Upper lobe of left lung (tissue), 6 donors: ENCODE data around the gene SUPT3H. TPM values are rescaled to one million over a fixed set of nuclear protein-coding genes. Genes with fewer than 3 reads are reported as not detected.

Experiments
- ATAC-seq, 2 donors: fragments of 200-7000 bp; cut with Tn5 transposase; one replicate each; pipeline ENCODE4 v1.9.1; 2022; ENCODE audit warnings: mild to moderate bottlenecking in 2 of 2, moderate library complexity in 2 of 2; ENCODE audit not compliant: low FRiP score in 2 of 2
- DNase-seq, 2 donors: peaks; one replicate each; pipeline ENCODE4 v3.0.0-alpha.2; 2019 to 2020
- H3K27ac ChIP-seq, 4 donors: fragments of 200-600 bp; sonication (generic); one replicate each; pipeline ENCODE4 v1.5.1; 2016 to 2019
- H3K27me3 ChIP-seq, 4 donors: fragments of 200-600 bp; sonication (generic); one replicate each; pipeline ENCODE4 v1.5.1; 2017 to 2019
- H3K36me3 ChIP-seq, 4 donors: fragments of 200-600 bp; sonication (generic); one replicate each; pipeline ENCODE4 v1.5.1; 2016 to 2019
- H3K4me1 ChIP-seq, 4 donors: fragments of 200-600 bp; sonication (generic); one replicate each; pipeline ENCODE4 v1.5.1; 2018 to 2019
- H3K4me3 ChIP-seq, 4 donors: fragments of 200-600 bp; sonication (generic); one replicate each; pipeline ENCODE4 v1.5.1; 2017 to 2019; ENCODE audit warnings: mild to moderate bottlenecking in 2 of 4, moderate library complexity in 1 of 4
- H3K9me3 ChIP-seq, 4 donors: fragments of 200-600 bp; sonication (generic); one replicate each; pipeline ENCODE4 v1.5.1; 2018 to 2019
- CTCF ChIP-seq, 6 experiments: fragments of 450-650 bp in 4 of 6; fragments of 200-600 bp in 2 of 6; sonication (generic) in 2 of 6; IDR thresholded peaks; one replicate each; pipeline ENCODE4 v1.5.1; 2016 to 2019; ENCODE audit warnings: antibody characterized with exemption in 6 of 6
- EP300 ChIP-seq, 4 donors: sonication (generic); formaldehyde crosslinking; IDR thresholded peaks; one replicate each; pipeline ENCODE4 v1.5.1; 2017; ENCODE audit warnings: antibody characterized with exemption in 4 of 4, control low read depth in 2 of 4
- POLR2A ChIP-seq, 4 donors: fragments of 450-650 bp; IDR thresholded peaks; one replicate each; pipeline ENCODE4 v1.5.1; 2016 to 2017; ENCODE audit warnings: antibody characterized with exemption in 4 of 4, mild to moderate bottlenecking in 2 of 4
- POLR2AphosphoS5 ChIP-seq, 2 donors: sonication (generic); formaldehyde crosslinking; IDR thresholded peaks; one replicate each; pipeline ENCODE4 v1.5.1; 2017; ENCODE audit warnings: antibody characterized with exemption in 2 of 2
- WGBS, 2 donors: methylation state at CpG; one replicate each; pipeline ENCODE4 v1.1.5; 2017 to 2018; 5-methylcytosine and 5-hydroxymethylcytosine counted together
- total RNA-seq, 6 donors: library from RNA; depleted of rRNA in 4 of 6; stranded (reverse); fragments of >200 nt in 4 of 6; gene quantifications; one replicate each; pipeline versions ENCODE4 v1.1.0 to v1.2.1, GENCODE V29; 2016 to 2021
- donor health status: DM: no; HTN: no; CAD: no; lungs with moderate emphysema.
- donor health status: DM: no; HTN: yes; CAD: no; lungs with severe emphysema.

Gene SUPT3H
- total RNA-seq, 6 donors from 2014 or later, result 6.4 to 45.1 (median 8.9) TPM

- Histone ChIP-seq H3K27ac (no peak overlapping the region), H3K9me3 (peaks cover 0 to 10% (median 7%) of the 10 kb centered on the region in 4 donors), H3K36me3 (no peaks in the 10 kb centered on the region), H3K27me3 (no peaks in the 10 kb centered on the region), H3K4me3 (no peak overlapping the region), H3K4me1 (no peaks in the 10 kb centered on the region)
- 47 to 63% methylated on average over 1 of the region's 1 CpG for WGBS, 2 donors
- DNase-seq (no peak), ATAC-seq (no peak)
- TF ChIP-seq CTCF (IDR thresholded peaks at IDR 0.05) (no peak), POLR2AphosphoS5 (IDR thresholded peaks at IDR 0.05) (no peak), POLR2A (IDR thresholded peaks at IDR 0.05) (no peak), EP300 (IDR thresholded peaks at IDR 0.05) (no peak)
These were observed 245.0 kb downstream of the SUPT3H start for GRCh38 chr6:45132658-45133294.

- TF ChIP-seq POLR2A (IDR thresholded peaks at IDR 0.05), result no peak
- TF ChIP-seq POLR2AphosphoS5 (IDR thresholded peaks at IDR 0.05), result no peak
- TF ChIP-seq EP300 (IDR thresholded peaks at IDR 0.05), result no peak
- TF ChIP-seq CTCF (IDR thresholded peaks at IDR 0.05), result no peak
- Histone ChIP-seq H3K36me3 (no peaks in the 10 kb centered on the region), H3K4me3 (no peak overlapping the region), H3K27ac (no peak overlapping the region), H3K27me3 (no peaks in the 10 kb centered on the region), H3K9me3 (peaks cover 0 to 10% (median 7%) of the 10 kb centered on the region in 4 donors), H3K4me1 (no peaks in the 10 kb centered on the region)
- DNase-seq, result no peak
- ATAC-seq, result no peak
- 38 to 76% methylated on average over 1 of the region's 1 CpG for whole genome bisulfite sequencing, 2 donors
These were observed 245.7 kb downstream of the SUPT3H start for GRCh38 chr6:45132059-45132458.

GRCh38 chr6:45129051-45129450 is 248.7 kb downstream of the SUPT3H start:
- ATAC-seq, result no peak

GRCh38 chr6:45127185-45127584 is 250.5 kb downstream of the SUPT3H start:
- H3K4me1 ChIP-seq, result no peaks in the 10 kb centered on the region
- ATAC-seq (no peak), DNase-seq (no peak)
- H3K9me3 ChIP-seq, result no peaks in the 10 kb centered on the region
- no peaks in the 10 kb centered on the region for H3K36me3 ChIP-seq
- WGBS, 2 donors, result 96 to 98% methylated on average over 2 of the region's 2 CpGs
- H3K27ac ChIP-seq, result no peak overlapping the region
- no peaks in the 10 kb centered on the region for H3K27me3 ChIP-seq
- TF ChIP-seq POLR2A (IDR thresholded peaks at IDR 0.05), result no peak
- no peak for TF ChIP-seq POLR2AphosphoS5 (IDR thresholded peaks at IDR 0.05)
- TF ChIP-seq CTCF (IDR thresholded peaks at IDR 0.05), result no peak
- no peak for TF ChIP-seq EP300 (IDR thresholded peaks at IDR 0.05)
- no peak overlapping the region for H3K4me3 ChIP-seq

More at GRCh38 chr6:45129051-45129450, 248.7 kb downstream of the SUPT3H start:
- H3K27ac ChIP-seq, result no peak overlapping the region
- H3K4me1 ChIP-seq, result no peaks in the 10 kb centered on the region
- H3K4me3 ChIP-seq, result no peak overlapping the region
- no peak for DNase-seq
- TF ChIP-seq EP300 (IDR thresholded peaks at IDR 0.05) (no peak), CTCF (IDR thresholded peaks at IDR 0.05) (no peak), POLR2AphosphoS5 (IDR thresholded peaks at IDR 0.05) (no peak)
- WGBS, 2 donors, result 97 to 100% methylated on average over 1 of the region's 1 CpG
- H3K27me3 ChIP-seq, result no peaks in the 10 kb centered on the region
- no peaks in the 10 kb centered on the region for H3K36me3 ChIP-seq
- no peaks in the 10 kb centered on the region for H3K9me3 ChIP-seq

- ATAC-seq (no peak), DNase-seq (no peak)
- Histone ChIP-seq H3K4me3 (no peak overlapping the region), H3K4me1 (no peaks in the 10 kb centered on the region), H3K27me3 (no peaks in the 10 kb centered on the region), H3K9me3 (no peaks in the 10 kb centered on the region), H3K36me3 (no peaks in the 10 kb centered on the region), H3K27ac (no peak overlapping the region)
- TF ChIP-seq POLR2AphosphoS5 (IDR thresholded peaks at IDR 0.05), result no peak
These were observed 251.7 kb downstream of the SUPT3H start for GRCh38 chr6:45126033-45126432.
